H1 (cell line): Measurements from ENCODE around the gene DCAF4. TPM values are rescaled to one million over a fixed set of nuclear protein-coding genes. Genes with fewer than 3 reads are reported as not detected.

Experiments
- CTCF ChIA-PET: fragments of 300-600 bp; sonication (Branson Sonifier 250); formaldehyde crosslinking; loops from one replicate; lab custom pipeline; 2021; ENCODE audit not compliant: partially characterized antibody; lab: Charles Lee
- POLR2A ChIA-PET: fragments of 300-600 bp; sonication (Branson Sonifier 250); formaldehyde crosslinking; loops from one replicate; lab custom pipeline; 2021; ENCODE audit warnings: inconsistent platforms; ENCODE audit not compliant: partially characterized antibody; lab: Charles Lee
- DNase-seq, 2 experiments: peaks; one replicate each; pipeline versions ENCODE4 v3.0.0 to v3.0.0-alpha.2; 2010 to 2022; ENCODE audit warnings: low spot score in 2 of 2, low read depth in 1 of 2, mixed read lengths in 1 of 2
- FAIRE-seq: peaks from 2 replicates; lab custom pipeline; 2011; peaks lifted over from hg19 to GRCh38; lab: Jason Lieb, UNC
- H2AFZ ChIP-seq: 2 replicates; pipeline ENCODE4 v1.8.1; 2012; ENCODE audit warnings: low read length, inconsistent platforms
- H2AK5ac ChIP-seq: 2 replicates; pipeline ENCODE4 v1.6.1; 2013; ENCODE audit warnings: low read depth, low read length
- H2BK120ac ChIP-seq: replicated peaks from 2 replicates; pipeline ENCODE3; 2013; ENCODE audit warnings: low read depth, low read length, inconsistent platforms
- H2BK12ac ChIP-seq: 2 replicates; pipeline ENCODE4 v1.6.1; 2013; ENCODE audit warnings: low read depth, low read length
- H2BK15ac ChIP-seq: 2 replicates; pipeline ENCODE4 v1.6.1; 2013; ENCODE audit warnings: low read length
- H2BK20ac ChIP-seq: 2 replicates; pipeline ENCODE4 v1.6.1; 2013; ENCODE audit warnings: low read length
- H2BK5ac ChIP-seq: 2 replicates; pipeline ENCODE4 v1.6.1; 2013; ENCODE audit warnings: low read depth, low read length
- H3K14ac ChIP-seq: 2 replicates; pipeline ENCODE4 v1.6.1; 2013; ENCODE audit warnings: inconsistent platforms; ENCODE audit not compliant: insufficient read length
- H3K18ac ChIP-seq: 2 replicates; pipeline ENCODE4 v1.6.1; 2013; ENCODE audit warnings: low read length; ENCODE audit errors: extremely low read depth
- H3K23ac ChIP-seq: 2 replicates; pipeline ENCODE4 v1.6.1; 2013; ENCODE audit warnings: inconsistent platforms; ENCODE audit not compliant: insufficient read length
- H3K23me2 ChIP-seq: 2 replicates; pipeline ENCODE4 v1.6.1; 2013; ENCODE audit warnings: low read depth, low read length
- H3K27ac ChIP-seq: 2 replicates; pipeline ENCODE4 v1.6.1; 2011; ENCODE audit warnings: low read depth, low read length, inconsistent platforms
- H3K27me3 ChIP-seq, 4 experiments: replicated peaks in 1 of 4; 1 replicate in 1 of 4; 2 replicates in 3 of 4; pipeline versions ENCODE4 v1.6.1 to v1.8.1; 2011 to 2013; ENCODE audit warnings: low read length in 3 of 4, mild to moderate bottlenecking in 3 of 4, inconsistent platforms in 2 of 4, mixed read lengths in 2 of 4, moderate library complexity in 1 of 4; ENCODE audit not compliant: control insufficient read depth in 3 of 4, insufficient read depth in 3 of 4; ENCODE audit errors: extremely low read depth in 1 of 4
- H3K36me3 ChIP-seq, 4 experiments: 2 replicates each; pipeline versions ENCODE4 v1.6.1 to v1.8.1; 2011 to 2013; ENCODE audit warnings: mild to moderate bottlenecking in 4 of 4, low read length in 3 of 4, moderate library complexity in 2 of 4, control low read depth in 1 of 4, inconsistent platforms in 1 of 4; ENCODE audit not compliant: insufficient read depth in 4 of 4, control insufficient read depth in 2 of 4
- H3K4ac ChIP-seq: replicated peaks from 2 replicates; pipeline ENCODE3; 2013; ENCODE audit warnings: low read length, low read depth, mixed read lengths, inconsistent platforms; ENCODE audit not compliant: insufficient read length
- H3K4me1 ChIP-seq, 4 experiments: replicated peaks in 1 of 4; 1 replicate in 1 of 4; 2 replicates in 3 of 4; pipeline versions ENCODE4 v1.6.1 to v1.8.1; 2011 to 2013; ENCODE audit warnings: low read length in 3 of 4, inconsistent platforms in 2 of 4, mixed read lengths in 1 of 4; ENCODE audit not compliant: insufficient read depth in 4 of 4, control insufficient read depth in 3 of 4
- H3K4me2 ChIP-seq, 2 experiments: 2 replicates each; pipeline versions ENCODE4 v1.6.1 to v1.8.1; 2011 to 2013; ENCODE audit warnings: low read depth in 2 of 2, low read length in 2 of 2, control low read depth in 1 of 2, inconsistent platforms in 1 of 2, mild to moderate bottlenecking in 1 of 2; ENCODE audit not compliant: insufficient read depth in 1 of 2
- H3K4me3 ChIP-seq, 4 experiments: fragments of 200-600, 300-600 bp in 1 of 4; sonication (generic), shearing (Covaris generic), sonication (Bioruptor Twin) in 1 of 4; 2 replicates each; pipeline versions ENCODE4 v1.5.1 to v1.8.1; 2011 to 2016; ENCODE audit warnings: low read length in 4 of 4, low read depth in 3 of 4, control low read depth in 2 of 4, inconsistent platforms in 2 of 4, mild to moderate bottlenecking in 2 of 4, mixed read lengths in 1 of 4, moderate library complexity in 1 of 4; ENCODE audit not compliant: insufficient read depth in 2 of 4; ENCODE audit errors: extremely low read depth in 1 of 4
- H3K56ac ChIP-seq: replicated peaks from 2 replicates; pipeline ENCODE3; 2013; ENCODE audit warnings: low read depth, mild to moderate bottlenecking, mixed read lengths, low read length, inconsistent platforms; ENCODE audit not compliant: insufficient read length
- H3K79me1 ChIP-seq: 2 replicates; pipeline ENCODE4 v1.6.1; 2013; ENCODE audit warnings: low read depth, low read length, control low read depth
- H3K79me2 ChIP-seq, 2 experiments: 2 replicates each; pipeline versions ENCODE4 v1.6.1 to v1.8.1; 2012 to 2013; ENCODE audit warnings: low read length in 2 of 2, mild to moderate bottlenecking in 2 of 2, inconsistent platforms in 1 of 2; ENCODE audit not compliant: insufficient read depth in 2 of 2, control insufficient read depth in 1 of 2
- H3K9ac ChIP-seq, 4 experiments: replicated peaks in 1 of 4; 1 replicate in 1 of 4; 2 replicates in 3 of 4; pipeline versions ENCODE4 v1.6.1 to v1.8.1; 2011 to 2013; ENCODE audit warnings: low read depth in 3 of 4, low read length in 3 of 4, control low read depth in 2 of 4, mild to moderate bottlenecking in 2 of 4, moderate library complexity in 2 of 4, inconsistent platforms in 1 of 4; ENCODE audit errors: extremely low read depth in 1 of 4
- H3K9me3 ChIP-seq, 2 experiments: 2 replicates each; pipeline versions ENCODE4 v1.6.1 to v1.8.1; 2012 to 2013; ENCODE audit warnings: mild to moderate bottlenecking in 2 of 2, moderate library complexity in 2 of 2, control low read depth in 1 of 2, inconsistent platforms in 1 of 2, low read depth in 1 of 2, low read length in 1 of 2, mixed read lengths in 1 of 2; ENCODE audit not compliant: insufficient read depth in 2 of 2
- H4K20me1 ChIP-seq, 2 experiments: replicated peaks in 1 of 2; 2 replicates each; pipeline versions ENCODE3 to v1.8.1; 2011 to 2013; ENCODE audit warnings: inconsistent platforms in 2 of 2, low read length in 2 of 2, mild to moderate bottlenecking in 1 of 2; ENCODE audit not compliant: insufficient read depth in 2 of 2, control insufficient read depth in 1 of 2
- H4K5ac ChIP-seq: 2 replicates; pipeline ENCODE4 v1.6.1; 2013; ENCODE audit warnings: low read length, low read depth, mixed read lengths, inconsistent platforms; ENCODE audit not compliant: insufficient read length
- H4K8ac ChIP-seq: 2 replicates; pipeline ENCODE4 v1.8.0; 2013; ENCODE audit warnings: mild to moderate bottlenecking, moderate library complexity, low read length, inconsistent platforms; ENCODE audit not compliant: insufficient read depth; ENCODE audit errors: extremely low read depth
- H4K91ac ChIP-seq: replicated peaks from 2 replicates; pipeline ENCODE3; 2013; ENCODE audit warnings: low read length, mixed read lengths, inconsistent platforms; ENCODE audit not compliant: insufficient read length
- ATF2 ChIP-seq: IDR thresholded peaks from 2 replicates; pipeline ENCODE4 v1.6.1; 2012; ENCODE audit warnings: low read length, inconsistent platforms
- GTF2F1 ChIP-seq: IDR thresholded peaks from 2 replicates; pipeline ENCODE4 v1.6.1; 2012; ENCODE audit warnings: low read depth, low read length, improper control_type of control experiment, borderline replicate concordance
- NANOG ChIP-seq: IDR thresholded peaks from 2 replicates; pipeline ENCODE4 v1.6.1; 2011; ENCODE audit warnings: low read length, low read depth, mild to moderate bottlenecking, inconsistent platforms; ENCODE audit not compliant: insufficient read depth, poor library complexity, severe bottlenecking
- WGBS, 2 experiments: shearing (Covaris generic) in 1 of 2; methylation state at CpG; one replicate each; pipeline versions ENCODE4 v1.1.6 to v1.1.7; 2013 to 2015; ENCODE audit warnings: low lambda C conversion rate in 2 of 2, mixed read lengths in 2 of 2, inconsistent platforms in 1 of 2, low coverage in 1 of 2, missing lambda C conversion rate in 1 of 2; ENCODE audit not compliant: insufficient replicate concordance in 2 of 2, insufficient coverage in 1 of 2, insufficient read length in 1 of 2; ENCODE audit errors: extremely low coverage in 1 of 2, missing lambda C conversion rate in 1 of 2; 5-methylcytosine and 5-hydroxymethylcytosine counted together
- polyA plus RNA-seq, 7 experiments: library from polyadenylated mRNA; depleted of rRNA in 3 of 7; stranded (reverse) in 5 of 7; unstranded in 2 of 7; fragments of >200 nt in 5 of 7; fragments of 200-250 nt in 2 of 7; gene quantifications; 1 replicate in 5 of 7; 2 replicates in 1 of 7; 4 replicates in 1 of 7; pipeline versions ENCODE4 v1.2.1 to v1.2.3, GENCODE V29; 2011 to 2013; ENCODE audit warnings: missing spikeins in 2 of 7, mixed read lengths in 2 of 7
- total RNA-seq: library from RNA; stranded (reverse); fragmentation: NEBNext Ultra II Directional; extraction: Animal tissue kit (Norgen Biotek cat#: 25700); gene quantifications from 2 replicates; pipeline ENCODE4 v1.2.1, GENCODE V29; 2021

DCAF4 gene
- total and polyA plus RNA-seq, 2 of the 8 experiments (the other 6 are each of a cell fraction or from before 2014, with no cell fraction given), result 17.0 to 21.1 TPM

- WGBS, 2 experiments, result 95% methylated on average over 1 of the region's 1 CpG; no CpG with 5 or more reads in 1 of the 2 experiments
- Histone ChIP-seq H2AFZ (no peak overlapping the region), H4K8ac (no peak overlapping the region), H3K18ac (no peak overlapping the region), H3K56ac (no peak overlapping the region), H3K79me1 (no peaks in the 10 kb centered on the region), H4K20me1 (peaks cover 0 to 5% of the 10 kb centered on the region in 2 experiments), H3K9me3 (no peaks in the 10 kb centered on the region), H2BK15ac (no peak overlapping the region), H2BK12ac (no peak overlapping the region), H4K5ac (no peak overlapping the region), H3K9ac (no peak overlapping the region), H3K14ac (no peak overlapping the region), H4K91ac (no peak overlapping the region), H3K27ac (no peak overlapping the region), H3K4ac (no peak overlapping the region), H3K36me3 (no peaks in the 10 kb centered on the region), H3K4me3 (no peak overlapping the region), H2BK120ac (no peak overlapping the region), H2AK5ac (no peak overlapping the region), H3K23me2 (no peaks in the 10 kb centered on the region), H3K23ac (no peak overlapping the region), H2BK20ac (no peak overlapping the region), H2BK5ac (no peak overlapping the region), H3K79me2 (no peaks in the 10 kb centered on the region), H3K4me1 (no peaks in the 10 kb centered on the region), H3K27me3 (no peaks in the 10 kb centered on the region), H3K4me2 (no peak overlapping the region)
- TF ChIP-seq GTF2F1 (no peak), ATF2 (no peak), NANOG (no peak)
- FAIRE-seq (no peak), DNase-seq (no peak)
- ChIA-PET POLR2A (no interaction called here), CTCF (no interaction called here)
These were observed 82.2 kb downstream of the DCAF4 start for GRCh38 chr14:73008501-73008900.
